Prostate gland (tissue), 2 donors: ENCODE measurements around the gene TMEM108.

ENCODE experiments used
- POLR2AphosphoS5 ChIP-seq: sonication (generic); formaldehyde crosslinking; IDR thresholded peaks from one replicate; pipeline ENCODE4 v1.6.1; 2017; ENCODE audit warnings: antibody characterized with exemption
- TF ChIP-seq, protein P1 (sequence below), 4 experiments: fragments of 200-600 bp in 2 of 4; fragments of 450-650 bp in 2 of 4; sonication (generic) in 2 of 4; IDR thresholded peaks; 1 replicate in 3 of 4; 2 replicates in 1 of 4; pipeline ENCODE4 v1.5.1; 2016 to 2019; ENCODE audit warnings: antibody characterized with exemption in 4 of 4, mild to moderate bottlenecking in 2 of 4, moderate library complexity in 2 of 4

GRCh38 chr3:133161656-133162055 is 123.5 kb downstream of the TMEM108 start:
- TF ChIP-seq, protein P1, sequence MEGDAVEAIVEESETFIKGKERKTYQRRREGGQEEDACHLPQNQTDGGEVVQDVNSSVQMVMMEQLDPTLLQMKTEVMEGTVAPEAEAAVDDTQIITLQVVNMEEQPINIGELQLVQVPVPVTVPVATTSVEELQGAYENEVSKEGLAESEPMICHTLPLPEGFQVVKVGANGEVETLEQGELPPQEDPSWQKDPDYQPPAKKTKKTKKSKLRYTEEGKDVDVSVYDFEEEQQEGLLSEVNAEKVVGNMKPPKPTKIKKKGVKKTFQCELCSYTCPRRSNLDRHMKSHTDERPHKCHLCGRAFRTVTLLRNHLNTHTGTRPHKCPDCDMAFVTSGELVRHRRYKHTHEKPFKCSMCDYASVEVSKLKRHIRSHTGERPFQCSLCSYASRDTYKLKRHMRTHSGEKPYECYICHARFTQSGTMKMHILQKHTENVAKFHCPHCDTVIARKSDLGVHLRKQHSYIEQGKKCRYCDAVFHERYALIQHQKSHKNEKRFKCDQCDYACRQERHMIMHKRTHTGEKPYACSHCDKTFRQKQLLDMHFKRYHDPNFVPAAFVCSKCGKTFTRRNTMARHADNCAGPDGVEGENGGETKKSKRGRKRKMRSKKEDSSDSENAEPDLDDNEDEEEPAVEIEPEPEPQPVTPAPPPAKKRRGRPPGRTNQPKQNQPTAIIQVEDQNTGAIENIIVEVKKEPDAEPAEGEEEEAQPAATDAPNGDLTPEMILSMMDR (IDR thresholded peaks at IDR 0.05), result no peak
- TF ChIP-seq POLR2AphosphoS5, result no peak
